ENCODE measurements around the gene CPTP.

Gene CPTP

DNA sequence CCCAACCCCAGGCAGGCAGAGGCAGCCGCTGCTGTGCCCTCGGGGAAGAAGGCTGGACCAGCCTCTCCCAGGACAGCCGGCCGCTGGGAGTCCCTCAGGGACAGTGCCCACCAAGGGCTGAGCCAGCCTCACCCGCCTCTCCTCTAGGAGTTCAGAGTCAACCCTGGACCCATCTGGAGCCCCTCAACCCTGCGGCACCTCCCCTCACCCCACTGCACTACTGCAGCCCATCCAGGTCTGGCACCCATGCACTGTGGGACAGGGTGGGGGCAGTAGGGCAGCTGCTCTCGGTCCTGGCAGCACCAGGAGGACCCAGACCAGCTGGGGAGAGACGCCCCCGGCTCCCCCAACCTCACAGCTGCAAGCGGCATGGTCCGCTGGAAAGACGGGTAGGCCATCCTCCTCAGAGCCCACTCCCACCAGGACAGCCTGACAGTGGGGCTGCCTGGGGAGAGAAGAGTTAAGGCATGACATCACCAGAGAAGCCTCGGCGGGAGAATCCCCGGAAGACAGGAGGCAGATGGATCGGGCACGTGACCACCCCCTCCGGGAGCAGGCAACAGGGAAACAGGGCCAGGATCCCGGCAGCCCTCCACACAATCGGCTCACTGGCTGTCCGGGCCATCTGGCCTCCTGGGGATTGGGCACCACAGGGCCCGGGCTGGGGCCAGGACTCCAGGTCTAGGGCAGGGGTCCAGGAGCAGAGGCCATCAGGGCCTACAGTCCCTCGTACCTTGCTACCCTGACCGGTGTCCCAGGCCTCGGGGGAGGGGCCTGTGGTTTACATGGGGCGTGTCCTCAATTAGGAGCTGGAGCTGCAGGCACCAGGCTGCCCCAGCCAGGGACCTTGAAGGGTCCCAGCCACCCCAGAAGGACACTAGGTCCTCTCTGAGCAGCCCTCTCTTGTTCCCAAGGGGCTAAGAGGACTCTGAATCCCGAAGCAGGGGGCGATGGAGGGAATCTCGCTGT is 20.0 kb upstream of the CPTP start:
- peak; percentile 93 to 99 (median 96) for DNase-seq

DNA sequence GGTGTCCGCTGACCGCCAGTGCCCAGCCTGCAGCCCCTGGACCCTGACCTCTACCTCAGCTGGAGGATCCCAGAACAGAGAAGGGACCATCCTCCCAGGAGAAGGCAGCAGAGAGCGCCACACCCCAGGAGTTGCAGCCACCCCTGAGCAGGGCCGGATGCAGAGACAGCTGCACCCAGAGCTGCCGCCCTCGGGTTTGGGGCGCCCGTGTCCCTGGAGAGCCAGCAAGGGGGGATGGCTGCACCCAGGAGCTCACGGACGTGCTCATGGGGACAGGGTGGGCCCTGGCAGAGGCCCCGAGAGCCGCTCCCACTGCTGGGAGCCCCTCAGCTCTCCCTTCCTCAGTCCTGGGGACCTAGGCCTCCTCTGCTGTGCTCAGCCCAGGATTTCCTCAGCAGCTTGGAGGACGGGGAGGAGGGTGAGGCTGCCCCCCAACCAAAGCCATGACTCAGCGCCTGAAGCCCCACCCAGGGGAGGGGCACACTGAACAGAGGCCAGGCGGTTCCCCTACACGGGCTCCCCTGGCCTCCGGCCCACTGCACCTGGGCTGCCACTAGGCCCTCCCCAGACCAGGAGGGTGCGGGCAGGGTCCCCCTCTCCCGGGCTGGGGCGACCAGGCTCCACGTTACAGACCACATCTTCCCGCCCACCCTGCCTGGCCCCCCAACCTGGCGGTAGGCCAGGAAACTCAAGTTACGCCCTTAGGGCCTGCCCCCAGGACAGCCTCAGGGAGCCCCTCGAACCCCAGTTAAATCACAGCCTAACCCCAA is 19.1 kb upstream of the CPTP start:
- DNase-seq, result peak in 1 of 10 donors; percentile 86
- intact Hi-C loops (cut with DNase I), result loop anchor here (5.0 kb wide), 1 partner anchor 33 kb away; the partner anchor contains the start of gene UBE2J2

More for the DNA sequence above, 20.0 kb upstream of the CPTP start:
- intact Hi-C loops (cut with DNase I), result loop anchor here (5.0 kb wide), 1 partner anchor 32 kb away; the partner anchor contains the start of gene UBE2J2

DNA sequence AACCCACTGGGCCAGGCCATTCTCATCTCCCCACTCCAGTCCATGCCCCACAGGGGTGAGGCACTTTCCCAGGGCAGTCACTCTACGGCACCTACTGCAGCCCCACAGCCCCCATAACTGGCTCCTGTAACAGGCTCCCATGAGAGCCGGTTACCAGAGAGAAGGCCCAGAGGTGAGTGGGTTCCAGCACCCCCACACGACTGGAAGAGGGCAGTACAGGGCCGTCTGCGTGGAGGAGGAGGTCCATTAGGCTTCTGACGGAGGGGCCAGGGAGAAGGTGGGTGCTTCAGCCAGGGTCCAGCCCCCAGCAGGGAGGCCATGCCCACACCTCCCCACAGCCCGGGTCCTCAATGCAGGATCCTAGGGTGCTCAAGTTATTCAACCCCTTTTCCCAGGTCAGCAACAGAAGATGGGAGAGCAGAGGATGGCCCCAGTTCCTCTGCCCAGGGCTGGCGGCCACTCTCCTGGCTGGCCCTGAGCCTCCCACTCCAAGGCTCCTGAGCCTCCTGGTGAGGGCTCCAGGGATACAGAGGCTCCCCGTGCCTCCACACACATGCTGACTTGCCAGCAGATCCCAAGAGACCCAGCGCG is 18.4 kb upstream of the CPTP start:
- intact Hi-C loops (cut with DNase I), result loop anchor here (5.0 kb wide), 1 partner anchor 34 kb away; the partner anchor contains the start of gene UBE2J2
- no peak for DNase-seq

DNA sequence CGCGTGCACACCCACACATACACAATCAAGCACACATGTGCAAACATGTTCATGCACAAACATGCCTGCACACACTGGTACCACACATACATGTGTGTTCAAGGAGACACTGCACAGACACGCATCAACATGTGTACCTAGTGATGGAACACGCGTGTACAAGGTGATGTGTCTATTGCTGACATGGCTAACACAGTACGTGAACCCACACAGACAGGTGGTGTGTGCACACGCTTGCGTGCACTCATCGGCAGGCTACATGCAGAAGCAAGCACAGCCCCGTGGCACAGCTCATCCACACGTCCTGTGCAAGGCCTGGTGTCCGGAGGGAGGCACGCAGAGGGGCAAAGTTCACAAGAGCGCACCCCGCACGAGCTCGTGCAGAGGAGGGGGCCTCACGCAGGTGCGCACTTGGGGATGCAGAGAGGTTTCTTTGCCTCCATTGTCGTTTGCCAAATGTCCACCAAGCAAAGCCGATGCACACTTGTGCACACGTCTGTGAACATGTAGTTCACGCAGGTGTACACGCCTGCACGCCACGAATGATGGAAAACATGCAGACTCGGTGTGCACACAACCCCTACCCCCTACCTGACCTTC is 17.8 kb upstream of the CPTP start:
- DNase-seq, result no peak
- intact Hi-C loops (cut with DNase I), result loop anchor here (5.0 kb wide), 1 partner anchor 34 kb away; the partner anchor contains the start of gene UBE2J2

DNA sequence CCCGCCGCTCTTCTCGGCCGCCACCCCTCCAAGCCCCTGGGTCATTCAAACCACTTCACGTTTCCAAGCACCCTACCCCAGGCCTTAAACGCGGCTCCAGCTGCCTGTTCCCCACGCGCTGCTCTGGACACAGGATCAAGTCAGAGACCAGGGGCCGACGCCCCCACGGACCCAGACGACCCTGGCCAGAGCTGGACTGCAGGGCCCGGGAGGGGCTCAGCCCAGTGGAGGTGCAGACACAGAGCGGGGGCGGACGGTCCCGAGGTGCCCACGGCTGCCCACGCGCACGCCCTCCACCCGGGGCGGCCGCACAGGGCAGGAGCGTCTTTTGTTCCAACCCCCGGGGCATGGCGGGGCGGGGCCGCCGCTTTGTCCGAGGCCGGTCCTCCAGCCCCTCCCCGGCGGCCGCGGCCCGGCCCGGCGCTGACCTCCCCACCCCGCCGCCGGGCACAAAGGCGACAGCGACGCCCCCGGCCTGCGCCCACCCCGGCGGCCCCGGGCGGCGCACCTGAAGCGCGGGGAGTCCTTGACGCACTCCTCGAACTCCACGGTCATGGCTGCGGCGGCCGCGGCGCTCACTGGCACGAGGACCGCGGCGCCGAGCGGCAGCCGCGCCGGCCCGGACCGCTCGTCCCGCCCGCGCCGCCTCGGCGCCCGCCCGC is 17.2 kb upstream of the CPTP start:
- DNase-seq, result peak in 1 of 10 donors; percentile 46
- intact Hi-C loops (cut with DNase I), result loop anchor here (5.0 kb wide), 1 partner anchor 35 kb away; the partner anchor contains the start of gene UBE2J2

DNA sequence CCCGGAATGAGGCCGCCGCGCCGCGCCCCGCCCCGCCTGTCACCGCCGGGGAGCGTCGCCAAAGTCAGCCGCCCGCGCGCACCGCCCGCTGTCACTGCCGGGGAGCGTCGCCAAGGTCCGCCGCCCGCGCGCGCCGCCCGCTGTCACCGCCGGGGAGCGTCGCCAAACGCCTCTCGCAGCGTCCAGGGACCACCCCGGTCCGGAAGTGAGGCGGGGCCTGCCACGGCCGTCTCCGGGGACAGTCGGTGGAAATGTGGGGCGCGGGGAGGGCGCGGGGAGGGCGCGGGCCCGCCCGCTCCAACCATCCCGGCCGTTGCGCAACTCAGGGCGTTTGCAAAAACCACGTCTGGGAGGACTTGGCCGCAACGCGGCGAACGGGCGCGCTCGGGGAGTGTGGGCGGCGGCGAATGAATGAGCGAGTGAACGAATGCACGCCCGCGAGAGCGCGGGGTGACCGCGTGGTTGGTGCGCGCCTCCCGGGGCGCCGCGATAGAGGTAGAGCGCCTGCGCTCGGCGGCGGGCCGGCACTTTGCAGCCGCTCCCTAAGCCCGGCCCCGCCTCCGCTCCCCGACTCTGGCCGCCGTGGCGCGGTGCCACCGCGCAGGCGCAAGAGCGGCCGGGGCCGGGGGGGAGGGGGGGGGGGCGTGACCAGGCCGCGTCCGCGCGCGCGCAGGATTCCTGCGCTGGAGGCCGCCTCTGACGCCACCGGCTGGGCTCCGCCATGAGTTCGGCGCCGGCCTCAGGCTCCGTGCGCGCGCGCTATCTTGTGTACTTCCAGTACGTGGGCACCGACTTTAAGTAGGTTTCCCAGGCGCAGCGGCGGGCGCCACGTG is 16.5 kb upstream of the CPTP start, which contains the start of the genes ACAP3 and PUSL1:
Gene ACAP3 (minus strand): TSS at position 8 of the 833 bp plus-strand sequence. CDS start 115 bp downstream, outside the sequence.
Gene PUSL1 (plus strand): TSS at position 675 of the 833 bp plus-strand sequence. CDS start 47 bp downstream, at position 722.
- peak; percentile 72 to 98 (median 86) for DNase-seq
- intact Hi-C loops (cut with DNase I), result loop anchor here (1.0 to 5.0 kb wide), 3 partner anchors 17 to 41 kb away; partner anchors contain the start of genes CPTP, DVL1, INTS11 and UBE2J2

DNA sequence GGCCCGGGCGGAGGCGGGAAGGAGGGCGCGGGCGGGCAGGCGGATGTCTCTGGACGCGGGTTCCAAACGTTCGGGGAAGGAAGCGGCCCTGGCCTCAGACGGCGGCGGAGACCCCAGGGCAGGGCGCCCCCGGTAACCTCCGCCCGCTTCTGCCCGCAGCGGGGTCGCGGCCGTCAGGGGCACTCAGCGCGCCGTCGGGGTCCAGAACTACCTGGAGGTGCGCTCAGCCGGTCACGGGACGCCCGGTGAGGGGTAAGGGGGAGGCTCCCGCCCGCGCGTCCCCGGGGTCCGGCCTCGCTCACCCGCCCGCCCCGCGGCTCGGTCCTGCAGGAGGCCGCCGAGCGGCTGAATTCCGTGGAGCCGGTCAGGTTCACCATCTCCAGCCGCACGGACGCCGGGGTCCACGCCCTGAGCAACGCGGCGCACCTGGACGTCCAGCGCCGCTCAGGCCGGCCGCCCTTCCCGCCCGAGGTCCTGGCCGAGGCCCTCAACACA is 15.8 kb upstream of the CPTP start:
- DNase-seq, result no peak
- intact Hi-C loops (cut with DNase I), result loop anchor here (1.0 to 5.0 kb wide), 3 partner anchors 16 to 40 kb away; partner anchors contain the start of genes CPTP, DVL1, INTS11 and UBE2J2

DNA sequence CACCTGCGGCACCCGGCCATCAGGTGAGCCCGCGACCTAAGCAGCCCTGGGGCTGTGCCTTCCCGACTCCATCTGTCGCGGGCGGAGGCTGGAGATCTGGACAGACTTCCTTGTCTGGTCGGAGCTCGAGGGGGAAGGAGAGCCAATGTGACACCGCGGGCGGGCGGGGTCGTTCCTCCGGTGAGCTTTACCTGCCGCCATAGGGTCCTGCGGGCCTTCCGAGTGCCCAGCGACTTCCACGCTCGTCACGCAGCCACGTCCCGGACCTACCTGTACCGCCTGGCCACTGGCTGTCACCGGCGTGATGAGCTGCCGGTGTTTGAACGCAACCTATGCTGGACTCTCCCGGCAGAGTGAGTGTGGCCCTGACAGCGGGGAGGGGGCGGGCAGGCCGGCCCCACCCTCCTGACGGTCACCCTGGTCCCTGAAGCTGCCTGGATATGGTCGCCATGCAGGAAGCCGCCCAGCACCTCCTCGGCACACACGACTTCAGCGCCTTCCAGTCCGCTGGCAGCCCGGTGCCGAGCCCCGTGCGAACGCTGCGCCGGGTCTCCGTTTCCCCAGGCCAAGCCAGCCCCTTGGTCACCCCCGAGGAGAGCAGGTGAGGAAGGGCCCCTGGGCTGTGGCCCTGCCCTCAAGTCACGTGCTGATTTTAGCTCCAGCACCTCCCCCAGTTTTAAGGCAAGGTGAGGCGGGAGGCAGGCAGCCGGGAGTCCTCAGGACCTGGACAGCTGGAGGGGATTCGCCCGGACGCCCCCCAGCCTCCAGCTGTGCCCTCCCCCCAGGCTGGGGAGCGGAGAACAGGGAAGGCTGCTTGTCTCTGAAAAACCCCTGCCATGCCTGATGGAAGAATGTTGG is 15.1 kb upstream of the CPTP start:
- no peak for DNase-seq
- intact Hi-C loops (cut with DNase I), result loop anchor here (2.0 to 5.0 kb wide), 2 partner anchors 15 to 37 kb away; partner anchors contain the start of genes CPTP, INTS11 and UBE2J2

DNA sequence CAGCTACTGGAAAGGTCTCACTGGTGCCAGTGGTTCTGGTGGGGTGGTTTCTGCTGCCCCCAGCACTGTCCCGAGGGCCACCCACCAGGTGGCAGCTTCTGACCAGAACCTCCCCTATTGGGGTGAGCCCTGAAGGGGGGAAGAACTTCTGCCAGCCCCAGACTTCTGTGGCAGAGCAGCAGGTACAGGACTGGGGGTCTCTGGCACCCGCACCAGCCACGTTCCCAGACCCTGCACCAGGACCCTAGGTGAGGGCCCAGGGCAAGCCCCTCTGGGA is 14.6 kb upstream of the CPTP start:
- intact Hi-C loops (cut with DNase I), result no loop called here
- DNase-seq, result no peak

DNA sequence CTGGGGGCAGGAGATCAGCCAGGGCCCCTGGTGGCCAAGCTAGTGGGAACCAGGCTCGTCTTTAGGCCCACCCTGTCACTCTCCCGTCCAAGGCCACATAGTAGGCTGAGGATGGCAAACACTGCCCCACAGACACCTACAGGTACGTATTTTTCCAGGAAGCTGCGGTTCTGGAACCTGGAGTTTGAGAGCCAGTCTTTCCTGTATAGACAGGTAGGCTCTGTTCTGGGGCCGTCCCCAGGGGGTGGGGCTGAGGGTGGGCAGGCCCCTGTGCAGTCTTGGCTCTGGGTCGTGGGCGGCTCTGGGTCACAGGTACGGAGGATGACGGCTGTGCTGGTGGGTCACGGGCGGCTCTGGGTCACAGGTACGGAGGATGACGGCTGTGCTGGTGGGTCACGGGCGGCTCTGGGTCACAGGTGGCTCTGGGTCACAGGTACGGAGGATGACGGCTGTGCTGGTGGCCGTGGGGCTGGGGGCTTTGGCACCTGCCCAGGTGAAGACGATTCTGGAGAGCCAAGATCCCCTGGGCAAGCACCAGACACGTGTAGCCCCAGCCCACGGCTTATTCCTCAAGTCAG is 14.0 kb upstream of the CPTP start:
- no peak for DNase-seq
- intact Hi-C loops (cut with DNase I), result no loop called here

DNA sequence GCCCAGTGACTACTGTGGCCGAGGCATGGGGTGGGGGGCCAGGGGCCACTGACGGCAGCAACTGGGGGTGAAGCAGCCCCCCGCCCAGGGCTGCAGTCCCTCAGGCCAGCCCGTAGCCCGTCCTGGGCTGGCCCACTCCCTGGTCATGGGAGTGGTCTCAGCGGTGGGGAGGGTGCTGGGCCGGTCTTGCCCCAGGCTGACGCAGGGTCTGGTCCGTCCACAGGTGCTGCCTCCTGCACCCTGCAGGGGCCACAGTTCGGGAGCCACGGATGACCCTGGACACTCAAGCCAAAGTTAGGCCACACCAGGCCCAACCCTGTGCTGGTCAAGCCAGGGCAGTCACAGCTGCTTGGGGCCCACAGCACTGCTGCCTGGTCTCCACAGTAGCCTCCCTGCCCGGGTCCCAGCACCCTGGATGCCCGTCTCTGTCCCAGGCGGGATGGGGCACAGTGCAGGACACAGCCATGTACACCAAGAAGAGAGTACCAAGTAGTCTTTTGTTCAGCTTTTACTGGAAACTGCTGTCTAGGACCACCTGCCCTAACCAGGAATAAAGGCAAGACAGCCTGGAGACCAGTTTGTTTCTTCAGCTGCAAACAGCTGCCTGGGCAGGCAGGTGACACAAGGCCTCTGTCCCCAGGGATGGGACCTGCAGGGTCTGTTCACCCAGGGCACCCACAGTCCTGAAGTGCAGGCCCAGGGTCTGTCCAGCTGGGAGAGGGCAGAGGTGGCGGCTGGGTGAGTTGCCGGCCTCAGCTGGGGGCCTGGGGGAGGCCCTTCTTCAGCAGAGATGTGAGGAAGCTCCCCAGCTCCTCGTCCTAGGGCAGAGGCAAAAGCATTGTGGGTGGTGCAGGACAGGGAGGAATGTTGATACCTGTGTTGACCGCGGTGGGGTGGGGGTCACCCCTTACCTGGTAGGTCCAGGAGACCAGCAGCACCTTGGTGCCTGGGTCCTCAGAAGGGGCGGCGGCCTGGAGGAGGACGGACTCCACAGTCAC is 13.2 kb upstream of the CPTP start:
- intact Hi-C loops (cut with DNase I), result no loop called here
- DNase-seq, result no peak

DNA sequence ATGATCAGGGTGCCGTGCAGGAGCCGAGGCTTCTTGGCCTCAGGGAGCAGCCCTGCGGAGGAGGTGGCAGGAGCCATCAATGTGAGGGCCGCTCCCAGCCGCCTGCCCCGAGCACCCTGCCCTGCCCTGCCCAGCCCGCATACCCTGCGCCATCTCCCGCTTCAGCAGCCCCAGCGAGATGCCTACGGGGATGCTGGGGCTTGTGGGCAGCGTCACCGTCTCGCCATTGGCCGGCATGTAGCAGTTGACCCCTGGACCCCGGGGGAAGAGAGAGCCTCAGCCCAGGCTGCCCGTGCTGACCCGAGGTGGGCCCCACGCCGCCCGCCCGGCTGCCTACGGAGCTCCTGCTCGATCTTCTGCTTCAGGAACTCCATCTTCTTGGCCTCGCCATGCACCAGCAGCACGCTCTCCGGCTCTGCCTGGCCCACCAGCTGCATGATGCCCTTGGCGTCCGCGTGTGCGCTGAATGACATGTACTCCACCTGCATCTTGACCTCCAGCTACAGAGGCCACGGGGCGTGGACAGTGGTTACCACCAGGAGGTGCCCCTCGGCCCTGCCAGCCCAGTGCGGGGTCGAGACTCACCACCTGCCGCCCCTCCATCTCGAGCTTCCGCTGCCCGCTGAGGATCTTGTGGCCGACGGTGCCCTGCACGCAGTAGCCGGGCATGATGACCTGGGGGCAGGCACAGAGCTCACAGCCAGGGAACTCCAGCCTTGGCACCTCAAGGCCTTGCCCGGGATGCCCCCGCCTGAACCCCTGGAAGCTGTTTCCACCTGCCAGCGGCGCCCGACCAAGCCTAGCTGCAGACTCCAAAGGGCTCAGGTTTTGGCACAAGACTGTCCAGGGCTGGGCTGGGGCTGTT is 11.9 kb upstream of the CPTP start:
- no peak for DNase-seq
- intact Hi-C loops (cut with DNase I), result no loop called here

DNA sequence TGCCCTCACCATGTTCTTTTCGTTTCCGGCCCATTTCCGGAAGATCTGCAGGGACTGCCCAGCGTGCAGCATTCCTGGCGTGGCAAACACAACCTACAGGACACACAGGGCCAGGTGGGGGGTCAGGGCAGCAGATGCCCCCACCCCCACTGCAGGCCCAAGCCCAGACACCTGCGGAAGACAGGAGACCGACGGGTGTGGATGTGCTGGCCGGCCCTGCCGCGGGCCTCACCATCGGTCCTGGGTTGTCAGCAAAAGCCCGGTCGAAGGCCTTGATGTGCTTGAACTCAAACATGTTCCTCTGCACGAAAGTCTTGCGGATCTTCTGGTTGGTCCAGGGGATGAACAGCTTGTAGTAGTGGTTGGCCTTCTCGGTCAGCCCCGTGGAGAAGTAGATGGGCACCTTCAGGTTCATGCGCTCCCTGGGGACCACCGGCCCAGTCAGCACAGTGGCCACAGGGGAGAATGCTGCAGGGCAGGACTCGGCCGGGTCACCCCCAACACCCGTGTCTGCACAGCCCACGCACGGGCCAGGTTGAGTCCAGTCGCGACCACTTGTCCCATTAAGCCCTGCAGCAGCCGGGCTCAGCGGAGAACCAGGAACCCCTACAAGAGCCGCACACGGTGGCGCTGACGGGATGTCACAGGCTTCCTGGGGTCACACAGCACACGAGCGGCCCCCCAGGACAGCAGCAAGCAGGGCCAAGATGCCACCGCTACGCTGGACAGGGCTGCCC is 10.9 kb upstream of the CPTP start:
- DNase-seq, result no peak
- intact Hi-C loops (cut with DNase I), result no loop called here

DNA sequence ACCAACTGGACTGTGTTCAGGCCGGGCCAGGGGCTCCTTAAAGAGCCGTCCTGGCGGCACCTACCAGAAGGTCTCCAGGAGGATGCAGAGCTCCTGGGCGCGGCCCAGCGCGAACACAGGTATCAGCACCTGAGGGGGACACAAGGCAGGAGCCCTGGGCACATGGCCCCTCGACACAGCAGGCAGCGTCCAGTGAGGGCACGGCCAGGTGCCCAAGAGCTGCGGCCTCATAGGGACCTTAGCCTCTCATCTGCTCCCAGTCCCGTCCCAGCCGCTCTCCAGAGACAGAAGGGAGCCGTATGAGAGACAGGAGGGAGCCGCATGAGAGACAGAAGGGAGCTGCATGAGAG is 10.4 kb upstream of the CPTP start:
- intact Hi-C loops (cut with DNase I), result no loop called here
- no peak for DNase-seq
